H1 (cell line): ENCODE results near the gene MIS18BP1. TPM values are rescaled to one million over a fixed set of nuclear protein-coding genes. Genes with fewer than 3 reads are reported as not detected.

Experiments
- CTCF ChIA-PET: fragments of 300-600 bp; sonication (Branson Sonifier 250); formaldehyde crosslinking; loops from one replicate; lab custom pipeline; 2021; ENCODE audit not compliant: partially characterized antibody; lab: Charles Lee
- POLR2A ChIA-PET: fragments of 300-600 bp; sonication (Branson Sonifier 250); formaldehyde crosslinking; loops from one replicate; lab custom pipeline; 2021; ENCODE audit warnings: inconsistent platforms; ENCODE audit not compliant: partially characterized antibody; lab: Charles Lee
- DNase-seq, 2 experiments: peaks; one replicate each; pipeline versions ENCODE4 v3.0.0 to v3.0.0-alpha.2; 2010 to 2022; ENCODE audit warnings: low spot score in 2 of 2, low read depth in 1 of 2, mixed read lengths in 1 of 2
- FAIRE-seq: peaks from 2 replicates; lab custom pipeline; 2011; peaks lifted over from hg19 to GRCh38; lab: Jason Lieb, UNC
- H2AFZ ChIP-seq: 2 replicates; pipeline ENCODE4 v1.8.1; 2012; ENCODE audit warnings: low read length, inconsistent platforms
- H2AK5ac ChIP-seq: 2 replicates; pipeline ENCODE4 v1.6.1; 2013; ENCODE audit warnings: low read depth, low read length
- H2BK120ac ChIP-seq: replicated peaks from 2 replicates; pipeline ENCODE3; 2013; ENCODE audit warnings: low read depth, low read length, inconsistent platforms
- H2BK12ac ChIP-seq: 2 replicates; pipeline ENCODE4 v1.6.1; 2013; ENCODE audit warnings: low read depth, low read length
- H2BK15ac ChIP-seq: 2 replicates; pipeline ENCODE4 v1.6.1; 2013; ENCODE audit warnings: low read length
- H2BK20ac ChIP-seq: 2 replicates; pipeline ENCODE4 v1.6.1; 2013; ENCODE audit warnings: low read length
- H2BK5ac ChIP-seq: 2 replicates; pipeline ENCODE4 v1.6.1; 2013; ENCODE audit warnings: low read depth, low read length
- H3K14ac ChIP-seq: 2 replicates; pipeline ENCODE4 v1.6.1; 2013; ENCODE audit warnings: inconsistent platforms; ENCODE audit not compliant: insufficient read length
- H3K18ac ChIP-seq: 2 replicates; pipeline ENCODE4 v1.6.1; 2013; ENCODE audit warnings: low read length; ENCODE audit errors: extremely low read depth
- H3K23ac ChIP-seq: 2 replicates; pipeline ENCODE4 v1.6.1; 2013; ENCODE audit warnings: inconsistent platforms; ENCODE audit not compliant: insufficient read length
- H3K23me2 ChIP-seq: 2 replicates; pipeline ENCODE4 v1.6.1; 2013; ENCODE audit warnings: low read depth, low read length
- H3K27ac ChIP-seq: 2 replicates; pipeline ENCODE4 v1.6.1; 2011; ENCODE audit warnings: low read depth, low read length, inconsistent platforms
- H3K27me3 ChIP-seq, 4 experiments: replicated peaks in 1 of 4; 1 replicate in 1 of 4; 2 replicates in 3 of 4; pipeline versions ENCODE4 v1.6.1 to v1.8.1; 2011 to 2013; ENCODE audit warnings: low read length in 3 of 4, mild to moderate bottlenecking in 3 of 4, inconsistent platforms in 2 of 4, mixed read lengths in 2 of 4, moderate library complexity in 1 of 4; ENCODE audit not compliant: control insufficient read depth in 3 of 4, insufficient read depth in 3 of 4; ENCODE audit errors: extremely low read depth in 1 of 4
- H3K36me3 ChIP-seq, 4 experiments: 2 replicates each; pipeline versions ENCODE4 v1.6.1 to v1.8.1; 2011 to 2013; ENCODE audit warnings: mild to moderate bottlenecking in 4 of 4, low read length in 3 of 4, moderate library complexity in 2 of 4, control low read depth in 1 of 4, inconsistent platforms in 1 of 4; ENCODE audit not compliant: insufficient read depth in 4 of 4, control insufficient read depth in 2 of 4
- H3K4ac ChIP-seq: replicated peaks from 2 replicates; pipeline ENCODE3; 2013; ENCODE audit warnings: low read length, low read depth, mixed read lengths, inconsistent platforms; ENCODE audit not compliant: insufficient read length
- H3K4me1 ChIP-seq, 4 experiments: replicated peaks in 1 of 4; 1 replicate in 1 of 4; 2 replicates in 3 of 4; pipeline versions ENCODE4 v1.6.1 to v1.8.1; 2011 to 2013; ENCODE audit warnings: low read length in 3 of 4, inconsistent platforms in 2 of 4, mixed read lengths in 1 of 4; ENCODE audit not compliant: insufficient read depth in 4 of 4, control insufficient read depth in 3 of 4
- H3K4me2 ChIP-seq, 2 experiments: 2 replicates each; pipeline versions ENCODE4 v1.6.1 to v1.8.1; 2011 to 2013; ENCODE audit warnings: low read depth in 2 of 2, low read length in 2 of 2, control low read depth in 1 of 2, inconsistent platforms in 1 of 2, mild to moderate bottlenecking in 1 of 2; ENCODE audit not compliant: insufficient read depth in 1 of 2
- H3K4me3 ChIP-seq, 4 experiments: fragments of 200-600, 300-600 bp in 1 of 4; sonication (generic), shearing (Covaris generic), sonication (Bioruptor Twin) in 1 of 4; 2 replicates each; pipeline versions ENCODE4 v1.5.1 to v1.8.1; 2011 to 2016; ENCODE audit warnings: low read length in 4 of 4, low read depth in 3 of 4, control low read depth in 2 of 4, inconsistent platforms in 2 of 4, mild to moderate bottlenecking in 2 of 4, mixed read lengths in 1 of 4, moderate library complexity in 1 of 4; ENCODE audit not compliant: insufficient read depth in 2 of 4; ENCODE audit errors: extremely low read depth in 1 of 4
- H3K56ac ChIP-seq: replicated peaks from 2 replicates; pipeline ENCODE3; 2013; ENCODE audit warnings: low read depth, mild to moderate bottlenecking, mixed read lengths, low read length, inconsistent platforms; ENCODE audit not compliant: insufficient read length
- H3K79me1 ChIP-seq: 2 replicates; pipeline ENCODE4 v1.6.1; 2013; ENCODE audit warnings: low read depth, low read length, control low read depth
- H3K79me2 ChIP-seq, 2 experiments: 2 replicates each; pipeline versions ENCODE4 v1.6.1 to v1.8.1; 2012 to 2013; ENCODE audit warnings: low read length in 2 of 2, mild to moderate bottlenecking in 2 of 2, inconsistent platforms in 1 of 2; ENCODE audit not compliant: insufficient read depth in 2 of 2, control insufficient read depth in 1 of 2
- H3K9ac ChIP-seq, 4 experiments: replicated peaks in 1 of 4; 1 replicate in 1 of 4; 2 replicates in 3 of 4; pipeline versions ENCODE4 v1.6.1 to v1.8.1; 2011 to 2013; ENCODE audit warnings: low read depth in 3 of 4, low read length in 3 of 4, control low read depth in 2 of 4, mild to moderate bottlenecking in 2 of 4, moderate library complexity in 2 of 4, inconsistent platforms in 1 of 4; ENCODE audit errors: extremely low read depth in 1 of 4
- H3K9me3 ChIP-seq, 2 experiments: 2 replicates each; pipeline versions ENCODE4 v1.6.1 to v1.8.1; 2012 to 2013; ENCODE audit warnings: mild to moderate bottlenecking in 2 of 2, moderate library complexity in 2 of 2, control low read depth in 1 of 2, inconsistent platforms in 1 of 2, low read depth in 1 of 2, low read length in 1 of 2, mixed read lengths in 1 of 2; ENCODE audit not compliant: insufficient read depth in 2 of 2
- H4K20me1 ChIP-seq, 2 experiments: replicated peaks in 1 of 2; 2 replicates each; pipeline versions ENCODE3 to v1.8.1; 2011 to 2013; ENCODE audit warnings: inconsistent platforms in 2 of 2, low read length in 2 of 2, mild to moderate bottlenecking in 1 of 2; ENCODE audit not compliant: insufficient read depth in 2 of 2, control insufficient read depth in 1 of 2
- H4K5ac ChIP-seq: 2 replicates; pipeline ENCODE4 v1.6.1; 2013; ENCODE audit warnings: low read length, low read depth, mixed read lengths, inconsistent platforms; ENCODE audit not compliant: insufficient read length
- H4K8ac ChIP-seq: 2 replicates; pipeline ENCODE4 v1.8.0; 2013; ENCODE audit warnings: mild to moderate bottlenecking, moderate library complexity, low read length, inconsistent platforms; ENCODE audit not compliant: insufficient read depth; ENCODE audit errors: extremely low read depth
- H4K91ac ChIP-seq: replicated peaks from 2 replicates; pipeline ENCODE3; 2013; ENCODE audit warnings: low read length, mixed read lengths, inconsistent platforms; ENCODE audit not compliant: insufficient read length
- SIN3A ChIP-seq, 2 experiments: IDR thresholded peaks in 1 of 2; conservative IDR thresholded peaks in 1 of 2; 2 replicates each; pipeline ENCODE4 v1.6.1; 2011 to 2012; ENCODE audit warnings: low read length in 2 of 2, improper control_type of control experiment in 1 of 2, low read depth in 1 of 2, mild to moderate bottlenecking in 1 of 2
- SIRT6 ChIP-seq: IDR thresholded peaks from one replicate; pipeline ENCODE4 v1.7.1; 2012; ENCODE audit warnings: low read length, inconsistent platforms
- SP1 ChIP-seq: IDR thresholded peaks from 2 replicates; pipeline ENCODE4 v1.6.1; 2011; ENCODE audit warnings: low read depth, low read length
- SUZ12 ChIP-seq: fragments of 200-600 bp; sonication (generic); IDR thresholded peaks from 2 replicates; pipeline ENCODE4 v1.6.1; 2012; ENCODE audit warnings: mild to moderate bottlenecking, inconsistent platforms, low read length, moderate library complexity, mixed read lengths
- WGBS, 2 experiments: shearing (Covaris generic) in 1 of 2; methylation state at CpG; one replicate each; pipeline versions ENCODE4 v1.1.6 to v1.1.7; 2013 to 2015; ENCODE audit warnings: low lambda C conversion rate in 2 of 2, mixed read lengths in 2 of 2, inconsistent platforms in 1 of 2, low coverage in 1 of 2, missing lambda C conversion rate in 1 of 2; ENCODE audit not compliant: insufficient replicate concordance in 2 of 2, insufficient coverage in 1 of 2, insufficient read length in 1 of 2; ENCODE audit errors: extremely low coverage in 1 of 2, missing lambda C conversion rate in 1 of 2; 5-methylcytosine and 5-hydroxymethylcytosine counted together
- polyA plus RNA-seq, 7 experiments: library from polyadenylated mRNA; depleted of rRNA in 3 of 7; stranded (reverse) in 5 of 7; unstranded in 2 of 7; fragments of >200 nt in 5 of 7; fragments of 200-250 nt in 2 of 7; gene quantifications; 1 replicate in 5 of 7; 2 replicates in 1 of 7; 4 replicates in 1 of 7; pipeline versions ENCODE4 v1.2.1 to v1.2.3, GENCODE V29; 2011 to 2013; ENCODE audit warnings: missing spikeins in 2 of 7, mixed read lengths in 2 of 7
- total RNA-seq: library from RNA; stranded (reverse); fragmentation: NEBNext Ultra II Directional; extraction: Animal tissue kit (Norgen Biotek cat#: 25700); gene quantifications from 2 replicates; pipeline ENCODE4 v1.2.1, GENCODE V29; 2021

MIS18BP1 gene
- total and polyA plus RNA-seq, 2 of the 8 experiments (the other 6 are each of a cell fraction or from before 2014, with no cell fraction given), result 12.8 to 80.5 TPM

DNA sequence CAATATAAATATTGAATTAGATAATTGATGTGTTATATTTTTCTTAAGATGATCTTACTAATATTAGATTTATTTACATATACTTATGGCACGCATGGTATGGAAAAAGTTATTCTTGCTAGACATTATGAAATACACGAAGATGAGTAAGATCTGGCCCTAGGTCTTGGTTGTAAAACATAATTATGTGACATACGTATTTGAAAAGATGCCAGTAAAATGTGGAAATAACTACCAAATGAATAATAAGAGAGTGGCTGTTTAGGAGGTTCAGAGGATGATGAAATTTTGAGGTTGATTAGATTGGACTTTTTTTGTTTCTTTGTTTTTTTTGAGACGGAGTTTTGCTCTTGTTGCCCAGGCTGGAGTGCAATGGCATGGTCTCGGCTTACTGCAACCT, 75.9 kb downstream of the MIS18BP1 start:
- Histone ChIP-seq H3K23me2 (no peaks in the 10 kb centered on the region), H4K91ac (no peak overlapping the region), H3K79me1 (no peaks in the 10 kb centered on the region; the same call in 1 of the 2 replicates), H3K27ac (no peak overlapping the region), H2AK5ac (no peak overlapping the region), H3K9me3 (no peaks in the 10 kb centered on the region), H2BK120ac (no peak overlapping the region), H3K36me3 (peaks cover 0 to 11% (median under 1%) of the 10 kb centered on the region in 4 experiments; a peak in 1 of 8 replicates), H4K5ac (no peak overlapping the region), H2BK5ac (no peak overlapping the region), H4K8ac (no peak overlapping the region), H2BK15ac (no peak overlapping the region), H3K79me2 (no peaks in the 10 kb centered on the region), H3K27me3 (no peaks in the 10 kb centered on the region), H3K23ac (no peak overlapping the region), H3K4me2 (no peak overlapping the region), H2BK20ac (no peak overlapping the region), H2BK12ac (no peak overlapping the region), H4K20me1 (no peaks in the 10 kb centered on the region), H3K4me3 (no peak overlapping the region), H3K18ac (no peak overlapping the region), H3K4me1 (0 out of 7 replicates have a peak, but pooled peaks cover 0 to 3% (median 0%) of the 10 kb centered on the region in 4 experiments), H3K14ac (no peak overlapping the region), H3K4ac (no peak overlapping the region), H3K9ac (no peak overlapping the region), H2AFZ (no peak overlapping the region), H3K56ac (no peak overlapping the region)
- ChIA-PET CTCF (no interaction called here), POLR2A (no interaction called here)
- FAIRE-seq, result no peak
- no peak for DNase-seq
- WGBS, 2 experiments, result 91% methylated on average over 5 of the region's 5 CpGs; no CpG with 5 or more reads in 1 of the 2 experiments
- TF ChIP-seq SP1 (no peak), SIRT6 (no peak), SUZ12 (no peak), SIN3A (conservative IDR thresholded peaks at IDR 0.05 in 1 of 2, IDR thresholded peaks at IDR 0.05 in 1 of 2; ENCODE audit: low read depth in 1 of 2, low read length in 2 of 2) (no peak)
